ENCODE results near the gene SERPINA10.

DNA sequence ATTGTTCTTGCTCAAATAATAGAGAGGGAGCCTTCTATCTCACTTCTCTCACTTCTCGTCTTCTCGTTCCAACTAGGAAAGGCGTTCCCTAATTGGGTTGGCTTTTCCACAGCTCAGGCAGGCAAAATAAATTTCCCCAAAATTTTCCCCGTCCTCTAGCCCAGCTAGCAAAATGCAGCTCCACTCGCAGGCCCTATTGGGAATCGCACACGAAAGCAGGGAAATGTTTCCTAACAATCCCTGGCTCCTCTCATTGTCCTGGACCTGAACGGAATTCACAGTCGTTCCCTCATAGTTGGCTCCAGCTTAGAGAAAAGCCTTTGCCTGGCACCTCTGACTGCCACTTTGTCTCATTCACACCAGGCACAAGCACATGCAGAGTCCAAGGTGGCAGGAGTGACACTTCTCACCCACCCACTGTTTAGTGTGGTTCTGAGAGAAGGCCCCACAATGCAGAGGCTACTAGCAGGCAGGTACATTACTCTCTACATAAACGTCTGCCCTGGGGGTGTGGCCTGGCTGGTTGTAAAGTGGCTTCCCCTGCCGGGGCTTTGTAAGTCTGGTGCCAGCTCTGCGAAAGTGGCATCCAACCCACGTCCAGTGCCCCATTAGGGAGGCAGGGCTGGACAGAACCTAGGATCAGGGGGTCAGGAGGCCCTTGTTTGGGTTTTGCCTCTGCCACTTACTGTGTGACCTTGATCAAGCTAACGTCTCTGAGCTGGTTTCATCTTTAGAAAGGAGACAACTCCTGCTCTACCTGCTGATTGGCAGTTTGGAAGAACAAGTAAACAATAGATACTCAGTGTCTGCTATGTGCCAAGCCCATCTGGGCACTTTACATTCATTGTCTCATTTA lies 4.2 kb downstream of the SERPINA10 start:
- TF ChIP-seq, protein P1, sequence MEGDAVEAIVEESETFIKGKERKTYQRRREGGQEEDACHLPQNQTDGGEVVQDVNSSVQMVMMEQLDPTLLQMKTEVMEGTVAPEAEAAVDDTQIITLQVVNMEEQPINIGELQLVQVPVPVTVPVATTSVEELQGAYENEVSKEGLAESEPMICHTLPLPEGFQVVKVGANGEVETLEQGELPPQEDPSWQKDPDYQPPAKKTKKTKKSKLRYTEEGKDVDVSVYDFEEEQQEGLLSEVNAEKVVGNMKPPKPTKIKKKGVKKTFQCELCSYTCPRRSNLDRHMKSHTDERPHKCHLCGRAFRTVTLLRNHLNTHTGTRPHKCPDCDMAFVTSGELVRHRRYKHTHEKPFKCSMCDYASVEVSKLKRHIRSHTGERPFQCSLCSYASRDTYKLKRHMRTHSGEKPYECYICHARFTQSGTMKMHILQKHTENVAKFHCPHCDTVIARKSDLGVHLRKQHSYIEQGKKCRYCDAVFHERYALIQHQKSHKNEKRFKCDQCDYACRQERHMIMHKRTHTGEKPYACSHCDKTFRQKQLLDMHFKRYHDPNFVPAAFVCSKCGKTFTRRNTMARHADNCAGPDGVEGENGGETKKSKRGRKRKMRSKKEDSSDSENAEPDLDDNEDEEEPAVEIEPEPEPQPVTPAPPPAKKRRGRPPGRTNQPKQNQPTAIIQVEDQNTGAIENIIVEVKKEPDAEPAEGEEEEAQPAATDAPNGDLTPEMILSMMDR (IDR thresholded peaks at IDR 0.05): no peak
- TF ChIP-seq POLR2A (IDR thresholded peaks at IDR 0.05): no peak

Data from thyroid gland (tissue), 4 donors.